ENCODE results near the gene EXD2. TPM values are rescaled to one million over a fixed set of nuclear protein-coding genes. Genes with fewer than 3 reads are reported as not detected.
"Not testable (repeated sequence)": the region's sequence is repeated elsewhere in the genome, so short reads cannot be mapped to it uniquely, and the experiment has no call there.

EXD2 gene
- total RNA-seq, 1 donor from 2014 or later: 20.9 TPM

- Mint-ChIP-seq H3K36me3 (ENCODE audit: low read depth) (no peaks in the 10 kb centered on the region), H3K9me3 (no peaks in the 10 kb centered on the region), H3K27ac (ENCODE audit: unreplicated experiment) (no peak overlapping the region), H3K27me3 (ENCODE audit: low read depth) (no peaks in the 10 kb centered on the region), H3K4me3 (no peak overlapping the region), H3K4me1 (peaks cover 3% of the 10 kb centered on the region)
- TF ChIP-seq, protein P1, sequence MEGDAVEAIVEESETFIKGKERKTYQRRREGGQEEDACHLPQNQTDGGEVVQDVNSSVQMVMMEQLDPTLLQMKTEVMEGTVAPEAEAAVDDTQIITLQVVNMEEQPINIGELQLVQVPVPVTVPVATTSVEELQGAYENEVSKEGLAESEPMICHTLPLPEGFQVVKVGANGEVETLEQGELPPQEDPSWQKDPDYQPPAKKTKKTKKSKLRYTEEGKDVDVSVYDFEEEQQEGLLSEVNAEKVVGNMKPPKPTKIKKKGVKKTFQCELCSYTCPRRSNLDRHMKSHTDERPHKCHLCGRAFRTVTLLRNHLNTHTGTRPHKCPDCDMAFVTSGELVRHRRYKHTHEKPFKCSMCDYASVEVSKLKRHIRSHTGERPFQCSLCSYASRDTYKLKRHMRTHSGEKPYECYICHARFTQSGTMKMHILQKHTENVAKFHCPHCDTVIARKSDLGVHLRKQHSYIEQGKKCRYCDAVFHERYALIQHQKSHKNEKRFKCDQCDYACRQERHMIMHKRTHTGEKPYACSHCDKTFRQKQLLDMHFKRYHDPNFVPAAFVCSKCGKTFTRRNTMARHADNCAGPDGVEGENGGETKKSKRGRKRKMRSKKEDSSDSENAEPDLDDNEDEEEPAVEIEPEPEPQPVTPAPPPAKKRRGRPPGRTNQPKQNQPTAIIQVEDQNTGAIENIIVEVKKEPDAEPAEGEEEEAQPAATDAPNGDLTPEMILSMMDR (conservative IDR thresholded peaks at IDR 0.05): no peak
- DNase-seq (ENCODE audit: low read depth, low spot score): no peak
These were observed 79.8 kb downstream of the EXD2 start for GRCh38 chr14:69270795-69271708.

- no peaks in the 10 kb centered on the region for H3K27me3 Mint-ChIP-seq (ENCODE audit: low read depth)
- peaks cover 3% of the 10 kb centered on the region for H3K4me1 Mint-ChIP-seq
- H3K4me3 Mint-ChIP-seq: no peak overlapping the region
- TF ChIP-seq, protein P1 (conservative IDR thresholded peaks at IDR 0.05): no peak
- no peak overlapping the region for H3K27ac Mint-ChIP-seq (ENCODE audit: unreplicated experiment)
- H3K36me3 Mint-ChIP-seq (ENCODE audit: low read depth): peaks cover 5% of the 10 kb centered on the region
- no peaks in the 10 kb centered on the region for H3K9me3 Mint-ChIP-seq
- no peak for DNase-seq (ENCODE audit: low read depth, low spot score)
These were observed 83.0 kb downstream of the EXD2 start for GRCh38 chr14:69274321-69274720.

GRCh38 chr14:69275331-69275730 lies 84.0 kb downstream of the EXD2 start:
- Mint-ChIP-seq H3K4me1 (peaks cover 3% of the 10 kb centered on the region), H3K9me3 (no peaks in the 10 kb centered on the region), H3K27ac (ENCODE audit: unreplicated experiment) (no peak overlapping the region), H3K4me3 (no peak overlapping the region), H3K36me3 (ENCODE audit: low read depth) (peaks cover 5% of the 10 kb centered on the region), H3K27me3 (ENCODE audit: low read depth) (no peaks in the 10 kb centered on the region)
- DNase-seq (ENCODE audit: low read depth, low spot score): no peak
- TF ChIP-seq, protein P1 (conservative IDR thresholded peaks at IDR 0.05): no peak

DNA sequence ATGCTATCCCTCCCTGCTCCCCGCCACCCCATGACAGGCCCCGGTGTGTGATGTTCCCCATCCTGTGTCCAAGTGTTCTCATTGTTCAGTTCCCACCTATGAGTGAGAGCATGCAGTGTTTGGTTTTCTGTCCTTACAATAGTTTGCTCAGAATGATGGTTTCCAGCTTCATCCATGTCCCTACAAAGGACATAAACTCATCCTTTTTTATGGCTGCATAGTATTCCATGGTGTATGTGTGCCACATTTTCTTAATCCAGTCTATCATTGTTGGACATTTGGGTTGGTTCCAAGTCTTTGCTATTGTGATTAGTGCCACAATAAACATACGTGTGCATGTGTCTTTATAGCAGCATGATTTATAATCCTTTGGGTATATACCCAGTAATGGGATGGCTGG lies 86.1 kb downstream of the EXD2 start:
- H3K4me1 Mint-ChIP-seq; H3K36me3 Mint-ChIP-seq (ENCODE audit: low read depth); DNase-seq (ENCODE audit: low read depth, low spot score); H3K4me3 Mint-ChIP-seq; H3K27me3 Mint-ChIP-seq (ENCODE audit: low read depth); H3K27ac Mint-ChIP-seq (ENCODE audit: unreplicated experiment); H3K9me3 Mint-ChIP-seq: not testable (repeated sequence)

DNA sequence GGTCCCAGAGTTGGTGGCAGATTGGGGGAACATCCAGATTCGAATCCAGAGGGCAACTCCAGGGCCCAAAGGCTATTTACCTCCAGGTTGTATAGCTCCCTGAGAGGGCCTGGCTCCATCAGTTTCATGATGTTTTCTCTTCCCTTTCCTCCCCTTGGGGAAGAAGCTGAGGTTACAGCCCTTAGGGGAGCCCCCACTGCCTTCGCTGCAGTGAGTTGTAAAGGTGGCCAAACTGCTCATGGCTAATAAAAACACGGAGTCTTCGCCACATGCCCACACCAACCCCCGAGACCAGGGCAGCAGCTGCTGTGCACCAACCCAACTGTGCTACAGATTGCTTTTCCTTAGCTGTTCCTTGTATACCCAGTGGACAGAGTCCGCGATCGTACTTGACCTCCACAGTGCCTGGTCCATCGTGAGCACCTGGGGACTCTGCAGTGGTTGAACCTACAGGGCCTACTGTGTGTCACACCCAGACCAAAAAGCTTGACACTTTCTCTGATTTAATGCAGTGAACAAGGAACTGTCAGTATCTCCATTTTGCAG lies 89.5 kb downstream of the EXD2 start:
- TF ChIP-seq, protein P1 (conservative IDR thresholded peaks at IDR 0.05): no peak
- no peak overlapping the region for H3K4me3 Mint-ChIP-seq
- no peaks in the 10 kb centered on the region for H3K27me3 Mint-ChIP-seq (ENCODE audit: low read depth)
- no peak for DNase-seq (ENCODE audit: low read depth, low spot score)
- no peak overlapping the region for H3K27ac Mint-ChIP-seq (ENCODE audit: unreplicated experiment)
- H3K9me3 Mint-ChIP-seq: no peaks in the 10 kb centered on the region
- H3K4me1 Mint-ChIP-seq: peaks cover 11% of the 10 kb centered on the region
- peaks cover 5% of the 10 kb centered on the region for H3K36me3 Mint-ChIP-seq (ENCODE audit: low read depth)
